HEK293 (cell line): Measurements from ENCODE around the gene TTC34.

ENCODE experiments used
- MEIS1 ChIP-seq: sonication (generic); formaldehyde crosslinking; IDR thresholded peaks from 2 replicates; pipeline ENCODE4 v1.8.1; 2022; ENCODE audit warnings: missing genetic modification reagents, mild to moderate bottlenecking, borderline replicate concordance
- SP2 ChIP-seq: fragments of 450-650 bp; formaldehyde crosslinking; IDR thresholded peaks from 2 replicates; pipeline ENCODE4 v1.5.1; 2016; ENCODE audit warnings: missing biosample characterization, missing genetic modification characterization
- YY2 ChIP-seq: fragments of 450-650 bp; formaldehyde crosslinking; IDR thresholded peaks from 2 replicates; pipeline ENCODE4 v1.5.1; 2016; ENCODE audit warnings: missing biosample characterization, missing genetic modification characterization
- ZBTB20 ChIP-seq: fragments of 450-650 bp; formaldehyde crosslinking; IDR thresholded peaks from 2 replicates; pipeline ENCODE4 v1.5.1; 2016; ENCODE audit warnings: missing biosample characterization, missing genetic modification characterization
- ZBTB7A ChIP-seq: fragments of 450-650 bp; formaldehyde crosslinking; IDR thresholded peaks from 2 replicates; pipeline ENCODE4 v1.5.1; 2016; ENCODE audit warnings: low read depth, missing biosample characterization, missing genetic modification characterization
- ZEB2 ChIP-seq: fragments of 450-650 bp; formaldehyde crosslinking; IDR thresholded peaks from 2 replicates; pipeline ENCODE4 v1.5.1; 2016; ENCODE audit warnings: missing biosample characterization, missing genetic modification characterization
- ZFP37 ChIP-seq: fragments of 450-650 bp; formaldehyde crosslinking; IDR thresholded peaks from 2 replicates; pipeline ENCODE4 v1.5.1; 2016; ENCODE audit warnings: missing biosample characterization, missing genetic modification characterization
- ZNF121 ChIP-seq: fragments of 450-650 bp; formaldehyde crosslinking; IDR thresholded peaks from 2 replicates; pipeline ENCODE4 v1.5.1; 2016; ENCODE audit warnings: missing biosample characterization, missing genetic modification characterization
- ZNF140 ChIP-seq: fragments of 450-650 bp; formaldehyde crosslinking; IDR thresholded peaks from 2 replicates; pipeline ENCODE4 v1.5.1; 2016; ENCODE audit warnings: missing biosample characterization, missing genetic modification characterization
- ZNF146 ChIP-seq: fragments of 450-650 bp; formaldehyde crosslinking; IDR thresholded peaks from 2 replicates; pipeline ENCODE4 v1.5.1; 2016; ENCODE audit warnings: missing biosample characterization, missing genetic modification characterization
- ZNF157 ChIP-seq: fragments of 450-650 bp; formaldehyde crosslinking; IDR thresholded peaks from 2 replicates; pipeline ENCODE4 v1.5.1; 2016; ENCODE audit warnings: missing biosample characterization, missing genetic modification characterization
- ZNF202 ChIP-seq: fragments of 450-650 bp; formaldehyde crosslinking; IDR thresholded peaks from 2 replicates; pipeline ENCODE4 v1.5.1; 2016; ENCODE audit warnings: missing biosample characterization, missing genetic modification characterization, borderline replicate concordance
- ZNF223 ChIP-seq: fragments of 450-650 bp; formaldehyde crosslinking; IDR thresholded peaks from 2 replicates; pipeline ENCODE4 v1.5.1; 2016; ENCODE audit warnings: missing biosample characterization, missing genetic modification characterization
- ZNF24 ChIP-seq: fragments of 450-650 bp; formaldehyde crosslinking; IDR thresholded peaks from 2 replicates; pipeline ENCODE4 v1.5.1; 2016; ENCODE audit warnings: missing biosample characterization, missing genetic modification characterization
- ZNF302 ChIP-seq: fragments of 450-650 bp; formaldehyde crosslinking; IDR thresholded peaks from 2 replicates; pipeline ENCODE4 v1.5.1; 2016; ENCODE audit warnings: missing biosample characterization, missing genetic modification characterization, low read depth
- ZNF48 ChIP-seq: fragments of 450-650 bp; formaldehyde crosslinking; IDR thresholded peaks from 2 replicates; pipeline ENCODE4 v1.5.1; 2016; ENCODE audit warnings: missing biosample characterization, missing genetic modification characterization
- ZNF530 ChIP-seq: fragments of 450-650 bp; formaldehyde crosslinking; IDR thresholded peaks from 2 replicates; pipeline ENCODE4 v1.5.1; 2016; ENCODE audit warnings: low read depth, missing biosample characterization, missing genetic modification characterization
- ZNF549 ChIP-seq: fragments of 450-650 bp; IDR thresholded peaks from 2 replicates; pipeline ENCODE4 v1.5.1; 2018; ENCODE audit warnings: missing biosample characterization, missing genetic modification characterization, mild to moderate bottlenecking, inconsistent platforms, moderate library complexity
- ZNF558 ChIP-seq: fragments of 450-650 bp; formaldehyde crosslinking; IDR thresholded peaks from 2 replicates; pipeline ENCODE4 v1.5.1; 2016; ENCODE audit warnings: missing biosample characterization, missing genetic modification characterization
- ZNF596 ChIP-seq: fragments of 450-650 bp; IDR thresholded peaks from 2 replicates; pipeline ENCODE4 v1.5.0; 2018; ENCODE audit warnings: missing biosample characterization, mild to moderate bottlenecking, missing genetic modification characterization, moderate library complexity
- ZNF621 ChIP-seq: fragments of 450-650 bp; formaldehyde crosslinking; IDR thresholded peaks from 2 replicates; pipeline ENCODE4 v1.5.1; 2017; ENCODE audit warnings: missing biosample characterization, missing genetic modification characterization
- ZNF623 ChIP-seq: fragments of 450-650 bp; formaldehyde crosslinking; IDR thresholded peaks from 2 replicates; pipeline ENCODE4 v1.5.1; 2016; ENCODE audit warnings: missing biosample characterization, missing genetic modification characterization
- ZNF670 ChIP-seq: fragments of 450-650 bp; formaldehyde crosslinking; IDR thresholded peaks from 2 replicates; pipeline ENCODE4 v1.5.1; 2016; ENCODE audit warnings: missing biosample characterization, missing genetic modification characterization, low read depth
- ZNF707 ChIP-seq: fragments of 450-650 bp; formaldehyde crosslinking; IDR thresholded peaks from 2 replicates; pipeline ENCODE4 v1.5.1; 2016; ENCODE audit warnings: missing biosample characterization, missing genetic modification characterization
- ZNF792 ChIP-seq: fragments of 450-650 bp; formaldehyde crosslinking; IDR thresholded peaks from 2 replicates; pipeline ENCODE4 v1.5.1; 2016; ENCODE audit warnings: missing biosample characterization, missing genetic modification characterization
- TF ChIP-seq, protein P1 (sequence below): fragments of 450-650 bp; formaldehyde crosslinking; IDR thresholded peaks from 2 replicates; pipeline ENCODE4 v1.5.1; 2016; ENCODE audit warnings: missing biosample characterization, missing genetic modification characterization
- TF ChIP-seq, protein P2 (sequence below): fragments of 450-650 bp; formaldehyde crosslinking; IDR thresholded peaks from 2 replicates; pipeline ENCODE4 v1.5.1; 2017; ENCODE audit warnings: missing biosample characterization, missing genetic modification characterization
- TF ChIP-seq, protein P3 (sequence below): fragments of 450-650 bp; formaldehyde crosslinking; IDR thresholded peaks from 2 replicates; pipeline ENCODE4 v1.5.1; 2016; ENCODE audit warnings: missing biosample characterization, missing genetic modification characterization, borderline replicate concordance
- TF ChIP-seq, protein P4 (sequence below): fragments of 450-650 bp; formaldehyde crosslinking; IDR thresholded peaks from 2 replicates; pipeline ENCODE4 v1.5.1; 2016; ENCODE audit warnings: missing biosample characterization, missing genetic modification characterization
- TF ChIP-seq, protein P5 (sequence below): fragments of 450-650 bp; formaldehyde crosslinking; IDR thresholded peaks from 2 replicates; pipeline ENCODE4 v1.5.1; 2016; ENCODE audit warnings: missing biosample characterization, missing genetic modification characterization

The TTC34 gene

DNA sequence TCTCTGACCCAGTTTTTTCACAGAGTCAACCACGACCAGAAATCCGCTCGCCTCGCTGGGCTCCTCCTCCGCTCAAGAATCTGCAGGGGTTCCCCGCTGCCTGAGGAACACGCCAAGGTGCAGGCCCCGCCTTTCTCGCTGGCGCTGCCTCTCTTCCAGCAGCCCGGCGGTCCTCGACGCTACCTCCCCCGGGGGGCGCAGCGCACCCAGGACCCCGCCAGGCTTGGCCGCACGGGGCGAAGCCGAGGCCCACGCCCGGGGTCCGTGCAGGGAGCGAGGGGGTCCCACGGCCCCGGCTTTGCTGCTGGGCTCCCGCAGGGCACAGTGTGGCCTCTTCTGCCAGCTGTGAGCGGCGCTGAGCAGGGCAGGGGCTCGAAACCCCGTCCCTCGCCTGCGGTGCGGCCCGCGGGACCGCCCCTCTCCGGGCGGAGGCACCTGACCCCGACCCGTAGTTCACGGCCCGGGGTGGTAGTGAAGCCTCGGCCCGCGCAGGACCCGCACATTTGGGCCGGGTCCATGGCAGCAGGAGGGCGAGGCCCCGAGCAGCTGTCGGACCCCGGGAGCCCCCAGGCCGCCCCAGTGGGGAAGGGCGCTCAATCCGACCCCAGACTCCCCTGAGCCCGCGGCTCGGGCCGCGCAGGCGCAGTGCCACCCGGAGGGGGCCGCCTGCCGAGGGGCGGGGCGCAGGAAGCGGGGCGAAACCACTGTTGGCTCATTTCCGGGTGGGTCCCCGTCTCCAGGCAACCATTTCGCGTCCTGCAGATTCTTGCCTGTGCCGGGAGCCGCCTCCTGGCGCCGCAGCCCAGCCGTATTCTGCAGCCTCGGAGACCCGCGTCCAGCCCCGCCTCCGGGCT, 158.7 kb downstream of the TTC34 start (continued):
- TF ChIP-seq ZNF558 (tag by site-specific recombination) = no peak
- TF ChIP-seq ZNF549 (tag by site-specific recombination) = no peak
- no peak; the same call in 1 of the 2 replicates for TF ChIP-seq ZBTB7A (tag by site-specific recombination)
- TF ChIP-seq, protein P1, sequence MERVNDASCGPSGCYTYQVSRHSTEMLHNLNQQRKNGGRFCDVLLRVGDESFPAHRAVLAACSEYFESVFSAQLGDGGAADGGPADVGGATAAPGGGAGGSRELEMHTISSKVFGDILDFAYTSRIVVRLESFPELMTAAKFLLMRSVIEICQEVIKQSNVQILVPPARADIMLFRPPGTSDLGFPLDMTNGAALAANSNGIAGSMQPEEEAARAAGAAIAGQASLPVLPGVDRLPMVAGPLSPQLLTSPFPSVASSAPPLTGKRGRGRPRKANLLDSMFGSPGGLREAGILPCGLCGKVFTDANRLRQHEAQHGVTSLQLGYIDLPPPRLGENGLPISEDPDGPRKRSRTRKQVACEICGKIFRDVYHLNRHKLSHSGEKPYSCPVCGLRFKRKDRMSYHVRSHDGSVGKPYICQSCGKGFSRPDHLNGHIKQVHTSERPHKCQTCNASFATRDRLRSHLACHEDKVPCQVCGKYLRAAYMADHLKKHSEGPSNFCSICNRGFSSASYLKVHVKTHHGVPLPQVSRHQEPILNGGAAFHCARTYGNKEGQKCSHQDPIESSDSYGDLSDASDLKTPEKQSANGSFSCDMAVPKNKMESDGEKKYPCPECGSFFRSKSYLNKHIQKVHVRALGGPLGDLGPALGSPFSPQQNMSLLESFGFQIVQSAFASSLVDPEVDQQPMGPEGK (tag by site-specific recombination) = peak; percentile 93
- no peak for TF ChIP-seq ZNF24 (tag by site-specific recombination)
- no peak for TF ChIP-seq ZFP37
- TF ChIP-seq, protein P2, sequence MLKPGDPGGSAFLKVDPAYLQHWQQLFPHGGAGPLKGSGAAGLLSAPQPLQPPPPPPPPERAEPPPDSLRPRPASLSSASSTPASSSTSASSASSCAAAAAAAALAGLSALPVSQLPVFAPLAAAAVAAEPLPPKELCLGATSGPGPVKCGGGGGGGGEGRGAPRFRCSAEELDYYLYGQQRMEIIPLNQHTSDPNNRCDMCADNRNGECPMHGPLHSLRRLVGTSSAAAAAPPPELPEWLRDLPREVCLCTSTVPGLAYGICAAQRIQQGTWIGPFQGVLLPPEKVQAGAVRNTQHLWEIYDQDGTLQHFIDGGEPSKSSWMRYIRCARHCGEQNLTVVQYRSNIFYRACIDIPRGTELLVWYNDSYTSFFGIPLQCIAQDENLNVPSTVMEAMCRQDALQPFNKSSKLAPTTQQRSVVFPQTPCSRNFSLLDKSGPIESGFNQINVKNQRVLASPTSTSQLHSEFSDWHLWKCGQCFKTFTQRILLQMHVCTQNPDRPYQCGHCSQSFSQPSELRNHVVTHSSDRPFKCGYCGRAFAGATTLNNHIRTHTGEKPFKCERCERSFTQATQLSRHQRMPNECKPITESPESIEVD = no peak
- TF ChIP-seq ZNF621 (tag by site-specific recombination) = no peak
- TF ChIP-seq ZNF223 (tag by site-specific recombination) = no peak
- TF ChIP-seq, protein P3, sequence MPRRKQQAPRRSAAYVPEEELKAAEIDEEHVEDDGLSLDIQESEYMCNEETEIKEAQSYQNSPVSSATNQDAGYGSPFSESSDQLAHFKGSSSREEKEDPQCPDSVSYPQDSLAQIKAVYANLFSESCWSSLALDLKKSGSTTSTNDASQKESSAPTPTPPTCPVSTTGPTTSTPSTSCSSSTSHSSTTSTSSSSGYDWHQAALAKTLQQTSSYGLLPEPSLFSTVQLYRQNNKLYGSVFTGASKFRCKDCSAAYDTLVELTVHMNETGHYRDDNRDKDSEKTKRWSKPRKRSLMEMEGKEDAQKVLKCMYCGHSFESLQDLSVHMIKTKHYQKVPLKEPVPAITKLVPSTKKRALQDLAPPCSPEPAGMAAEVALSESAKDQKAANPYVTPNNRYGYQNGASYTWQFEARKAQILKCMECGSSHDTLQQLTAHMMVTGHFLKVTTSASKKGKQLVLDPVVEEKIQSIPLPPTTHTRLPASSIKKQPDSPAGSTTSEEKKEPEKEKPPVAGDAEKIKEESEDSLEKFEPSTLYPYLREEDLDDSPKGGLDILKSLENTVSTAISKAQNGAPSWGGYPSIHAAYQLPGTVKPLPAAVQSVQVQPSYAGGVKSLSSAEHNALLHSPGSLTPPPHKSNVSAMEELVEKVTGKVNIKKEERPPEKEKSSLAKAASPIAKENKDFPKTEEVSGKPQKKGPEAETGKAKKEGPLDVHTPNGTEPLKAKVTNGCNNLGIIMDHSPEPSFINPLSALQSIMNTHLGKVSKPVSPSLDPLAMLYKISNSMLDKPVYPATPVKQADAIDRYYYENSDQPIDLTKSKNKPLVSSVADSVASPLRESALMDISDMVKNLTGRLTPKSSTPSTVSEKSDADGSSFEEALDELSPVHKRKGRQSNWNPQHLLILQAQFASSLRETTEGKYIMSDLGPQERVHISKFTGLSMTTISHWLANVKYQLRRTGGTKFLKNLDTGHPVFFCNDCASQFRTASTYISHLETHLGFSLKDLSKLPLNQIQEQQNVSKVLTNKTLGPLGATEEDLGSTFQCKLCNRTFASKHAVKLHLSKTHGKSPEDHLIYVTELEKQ (tag by site-specific recombination) = no peak
- TF ChIP-seq YY2 (tag by site-specific recombination) = no peak
- no peak for TF ChIP-seq ZNF596 (tag by site-specific recombination)
- TF ChIP-seq ZNF530 (tag by site-specific recombination) = no peak
- no peak for TF ChIP-seq ZNF670 (tag by site-specific recombination)
- no peak for TF ChIP-seq MEIS1 (CRISPR knock-in tag)
- 0 out of 2 replicates have a peak, but pooled peaks have one; percentile 44 for TF ChIP-seq ZNF121 (tag by site-specific recombination)
- TF ChIP-seq ZNF623 = no peak
- TF ChIP-seq ZNF792 = no peak
- TF ChIP-seq ZNF146 = no peak
- TF ChIP-seq ZNF707 (tag by site-specific recombination) = no peak
- peak; percentile 31; the same call in 1 of the 2 replicates for TF ChIP-seq ZEB2
- no peak for TF ChIP-seq ZNF302 (tag by site-specific recombination)
- TF ChIP-seq, protein P4, sequence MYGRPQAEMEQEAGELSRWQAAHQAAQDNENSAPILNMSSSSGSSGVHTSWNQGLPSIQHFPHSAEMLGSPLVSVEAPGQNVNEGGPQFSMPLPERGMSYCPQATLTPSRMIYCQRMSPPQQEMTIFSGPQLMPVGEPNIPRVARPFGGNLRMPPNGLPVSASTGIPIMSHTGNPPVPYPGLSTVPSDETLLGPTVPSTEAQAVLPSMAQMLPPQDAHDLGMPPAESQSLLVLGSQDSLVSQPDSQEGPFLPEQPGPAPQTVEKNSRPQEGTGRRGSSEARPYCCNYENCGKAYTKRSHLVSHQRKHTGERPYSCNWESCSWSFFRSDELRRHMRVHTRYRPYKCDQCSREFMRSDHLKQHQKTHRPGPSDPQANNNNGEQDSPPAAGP (tag by site-specific recombination) = no peak
- TF ChIP-seq ZNF140 (tag by site-specific recombination) = no peak
- TF ChIP-seq, protein P5, sequence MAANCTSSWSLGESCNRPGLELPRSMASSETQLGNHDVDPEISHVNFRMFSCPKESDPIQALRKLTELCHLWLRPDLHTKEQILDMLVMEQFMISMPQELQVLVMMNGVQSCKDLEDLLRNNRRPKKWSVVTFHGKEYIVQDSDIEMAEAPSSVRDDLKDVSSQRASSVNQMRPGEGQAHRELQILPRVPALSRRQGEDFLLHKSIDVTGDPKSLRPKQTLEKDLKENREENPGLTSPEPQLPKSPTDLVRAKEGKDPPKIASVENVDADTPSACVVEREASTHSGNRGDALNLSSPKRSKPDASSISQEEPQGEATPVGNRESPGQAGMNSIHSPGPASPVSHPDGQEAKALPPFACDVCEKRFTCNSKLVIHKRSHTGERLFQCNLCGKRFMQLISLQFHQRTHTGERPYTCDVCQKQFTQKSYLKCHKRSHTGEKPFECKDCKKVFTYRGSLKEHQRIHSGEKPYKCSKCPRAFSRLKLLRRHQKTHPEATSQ (tag by site-specific recombination) = peak; percentile 18; the same call in 1 of the 2 replicates
- TF ChIP-seq SP2 (tag by site-specific recombination) = peak; percentile 81
- no peak for TF ChIP-seq ZNF48 (tag by site-specific recombination)
- no peak for TF ChIP-seq ZNF202 (tag by site-specific recombination)
- peak; percentile 59; the same call in 1 of the 2 replicates for TF ChIP-seq ZBTB20 (tag by site-specific recombination)
- no peak for TF ChIP-seq ZNF157 (tag by site-specific recombination)
